ENCODE data around the gene TRIM73.
"Not testable (repeated sequence)": the region's sequence is repeated elsewhere in the genome, so short reads cannot be mapped to it uniquely, and the experiment has no call there.

Gene TRIM73

GRCh38 chr7:75395329-75395728, at the start of gene TRIM73:
TSS of gene TRIM73 (plus strand) at chr7:75395629. CDS start at chr7:75398934, 3,305 bp downstream.
- DNase-seq (ENCODE audit: low read depth in 2 of 2), result not testable (repeated sequence)

- DNase-seq (ENCODE audit: low read depth in 2 of 2), result peak in 1 of 2 donors; percentile 20
These were observed 36.5 kb upstream of the TRIM73 start for GRCh38 chr7:75358671-75359541.

GRCh38 chr7:75359542-75359848, 35.9 kb upstream of the TRIM73 start:
- peak in 1 of 2 donors; percentile 0 for DNase-seq (ENCODE audit: low read depth in 2 of 2)

GRCh38 chr7:75364079-75364478, 31.4 kb upstream of the TRIM73 start:
- not testable (repeated sequence) for DNase-seq (ENCODE audit: low read depth in 2 of 2)

GRCh38 chr7:75366643-75367042, 28.8 kb upstream of the TRIM73 start:
- not testable (repeated sequence) for DNase-seq (ENCODE audit: low read depth in 2 of 2)

- not testable (repeated sequence) for DNase-seq (ENCODE audit: low read depth in 2 of 2)
These were observed 28.1 kb upstream of the TRIM73 start for GRCh38 chr7:75367313-75367712.

- DNase-seq (ENCODE audit: low read depth in 2 of 2), result not testable (repeated sequence)
These were observed 21.3 kb upstream of the TRIM73 start for GRCh38 chr7:75374144-75374518.

GRCh38 chr7:75374519-75375317, 20.7 kb upstream of the TRIM73 start:
- DNase-seq (ENCODE audit: low read depth in 2 of 2), result not testable (repeated sequence)

- not testable (repeated sequence) for DNase-seq (ENCODE audit: low read depth in 2 of 2)
These were observed 2.2 kb upstream of the TRIM73 start for GRCh38 chr7:75393194-75393593.

- not testable (repeated sequence) for DNase-seq (ENCODE audit: low read depth in 2 of 2)
These were observed 2.4 kb downstream of the TRIM73 start for GRCh38 chr7:75397865-75398264.

- DNase-seq (ENCODE audit: low read depth in 2 of 2), result not testable (repeated sequence)
These were observed 3.6 kb downstream of the TRIM73 start for GRCh38 chr7:75398771-75399700.

- DNase-seq (ENCODE audit: low read depth in 2 of 2), result not testable (repeated sequence)
These were observed 5.1 kb downstream of the TRIM73 start for GRCh38 chr7:75400575-75400974.

- DNase-seq (ENCODE audit: low read depth in 2 of 2), result not testable (repeated sequence)
These were observed 8.3 kb downstream of the TRIM73 start for GRCh38 chr7:75403455-75404443.

GRCh38 chr7:75404663-75405062, 9.2 kb downstream of the TRIM73 start:
- DNase-seq (ENCODE audit: low read depth in 2 of 2), result not testable (repeated sequence)

- DNase-seq (ENCODE audit: low read depth in 2 of 2), result not testable (repeated sequence)
These were observed 14.7 kb downstream of the TRIM73 start for GRCh38 chr7:75409880-75410822.

- DNase-seq (ENCODE audit: low read depth in 2 of 2), result not testable (repeated sequence)
These were observed 15.4 kb downstream of the TRIM73 start for GRCh38 chr7:75410823-75411173.

- not testable (repeated sequence) for DNase-seq (ENCODE audit: low read depth in 2 of 2)
These were observed 18.8 kb downstream of the TRIM73 start for GRCh38 chr7:75414204-75414603.

- not testable (repeated sequence) for DNase-seq (ENCODE audit: low read depth in 2 of 2)
These were observed 19.4 kb downstream of the TRIM73 start for GRCh38 chr7:75414708-75415427.

GRCh38 chr7:75415428-75415817, 20.0 kb downstream of the TRIM73 start:
- not testable (repeated sequence) for DNase-seq (ENCODE audit: low read depth in 2 of 2)

Data from stimulated activated CD4-positive, alpha-beta T cell treated with anti-CD3 and anti-CD28 coated beads, Interleukin-1b, Interleukin-23, amount 100 ng/mL, for 4 hours (primary cell).